CD4-positive, alpha-beta T cell treated with Interleukin-15 for 4 hours (primary cell): ENCODE measurements around the gene HNRNPUL1.
"Not testable (repeated sequence)": the region's sequence is repeated elsewhere in the genome, so short reads cannot be mapped to it uniquely, and the experiment has no call there.

Experiments used
- DNase-seq: peaks from one replicate; pipeline ENCODE4 v3.0.0-alpha.2; 2020; ENCODE audit warnings: low spot score

The HNRNPUL1 gene

GRCh38 chr19:41325947-41326706, 62.0 kb downstream of the HNRNPUL1 start:
- no peak for DNase-seq

- DNase-seq: no peak
These were observed 63.0 kb downstream of the HNRNPUL1 start for GRCh38 chr19:41327076-41327575.

GRCh38 chr19:41327576-41328156, 63.5 kb downstream of the HNRNPUL1 start:
- peak; percentile 87 for DNase-seq

- DNase-seq: no peak
These were observed 64.1 kb downstream of the HNRNPUL1 start for GRCh38 chr19:41328157-41328841.

- no peak for DNase-seq
These were observed 64.7 kb downstream of the HNRNPUL1 start for GRCh38 chr19:41328842-41329225.

- DNase-seq: no peak
These were observed 66.3 kb downstream of the HNRNPUL1 start for GRCh38 chr19:41330481-41330880.

GRCh38 chr19:41330946-41331678, 66.9 kb downstream of the HNRNPUL1 start:
- DNase-seq: no peak

GRCh38 chr19:41332000-41332399, 67.8 kb downstream of the HNRNPUL1 start:
- DNase-seq: no peak

- DNase-seq: no peak
These were observed 68.3 kb downstream of the HNRNPUL1 start for GRCh38 chr19:41332468-41332867.

- DNase-seq: no peak
These were observed 70.6 kb downstream of the HNRNPUL1 start for GRCh38 chr19:41334793-41335192.

GRCh38 chr19:41335467-41335866, 71.3 kb downstream of the HNRNPUL1 start:
- DNase-seq: no peak

GRCh38 chr19:41339936-41340335, 75.8 kb downstream of the HNRNPUL1 start:
- no peak for DNase-seq

- DNase-seq: no peak
These were observed 77.7 kb downstream of the HNRNPUL1 start for GRCh38 chr19:41341669-41342490.

- no peak for DNase-seq
These were observed 80.0 kb downstream of the HNRNPUL1 start for GRCh38 chr19:41344162-41344561.

- DNase-seq: not testable (repeated sequence)
These were observed 82.7 kb downstream of the HNRNPUL1 start for GRCh38 chr19:41346916-41347315.

- no peak for DNase-seq
These were observed 86.7 kb downstream of the HNRNPUL1 start for GRCh38 chr19:41350735-41351338.

GRCh38 chr19:41351339-41352245, 87.4 kb downstream of the HNRNPUL1 start:
- peak; percentile 83 for DNase-seq

- no peak for DNase-seq
These were observed 88.1 kb downstream of the HNRNPUL1 start for GRCh38 chr19:41352279-41352608.

- peak; percentile 77 for DNase-seq
These were observed 88.7 kb downstream of the HNRNPUL1 start for GRCh38 chr19:41352609-41353465.
